HepG2 (cell line): ENCODE data around the gene ORC3. TPM values are rescaled to one million over a fixed set of nuclear protein-coding genes. Genes with fewer than 3 reads are reported as not detected.
A peak's percentile ranks its signal among the peaks of the same experiment; 100 is the strongest.

ENCODE experiments used
- AFF4 ChIP-seq: sonication (generic); formaldehyde crosslinking; IDR thresholded peaks from 2 replicates; pipeline ENCODE4 v1.4.0; 2020; ENCODE audit warnings: missing genetic modification reagents
- ASH2L ChIP-seq: fragments of 300-600, 200-600 bp; sonication (generic); IDR thresholded peaks from 2 replicates; pipeline ENCODE4 v1.7.0; 2017; ENCODE audit warnings: low read depth, mild to moderate bottlenecking, moderate library complexity, mixed read lengths, low read length; ENCODE audit not compliant: insufficient read length
- FOXP4 ChIP-seq: sonication (generic); formaldehyde crosslinking; IDR thresholded peaks from 2 replicates; pipeline ENCODE4 v1.4.0; 2020; ENCODE audit warnings: missing genetic modification reagents
- GLI4 ChIP-seq: sonication (generic); formaldehyde crosslinking; IDR thresholded peaks from 2 replicates; pipeline ENCODE4 v1.5.1; 2020; ENCODE audit warnings: missing genetic modification reagents, mild to moderate bottlenecking, moderate library complexity, borderline replicate concordance
- HDAC2 ChIP-seq: sonication (generic); formaldehyde crosslinking; IDR thresholded peaks from 2 replicates; pipeline ENCODE4 v1.4.0; 2020; ENCODE audit warnings: missing genetic modification reagents
- MEIS1 ChIP-seq: sonication (generic); formaldehyde crosslinking; IDR thresholded peaks from 2 replicates; pipeline ENCODE4 v1.9.0; 2021; ENCODE audit warnings: mild to moderate bottlenecking, missing genetic modification reagents, moderate library complexity, borderline replicate concordance
- PRDM4 ChIP-seq: sonication (generic); formaldehyde crosslinking; IDR thresholded peaks from 2 replicates; pipeline ENCODE4 v1.9.0; 2021; ENCODE audit warnings: missing genetic modification reagents, borderline replicate concordance
- SP5 ChIP-seq: IDR thresholded peaks from 2 replicates; pipeline ENCODE4 v1.6.1; 2016; ENCODE audit warnings: low read depth, borderline replicate concordance
- SPEN ChIP-seq: sonication (generic); formaldehyde crosslinking; IDR thresholded peaks from 2 replicates; pipeline ENCODE4 v1.5.1; 2020; ENCODE audit warnings: low read depth, mild to moderate bottlenecking, missing genetic modification reagents
- ZBTB10 ChIP-seq: sonication (generic); formaldehyde crosslinking; IDR thresholded peaks from 2 replicates; pipeline ENCODE4 v1.4.0; 2020; ENCODE audit warnings: missing genetic modification reagents, borderline replicate concordance
- ZBTB39 ChIP-seq: sonication (generic); formaldehyde crosslinking; IDR thresholded peaks from 2 replicates; pipeline ENCODE4 v1.5.0; 2020; ENCODE audit warnings: missing genetic modification reagents
- ZNF235 ChIP-seq: sonication (generic); formaldehyde crosslinking; IDR thresholded peaks from 2 replicates; pipeline ENCODE4 v1.8.1; 2023; ENCODE audit warnings: mild to moderate bottlenecking, missing genetic modification reagents, borderline replicate concordance
- ZNF550 ChIP-seq: sonication (generic); formaldehyde crosslinking; IDR thresholded peaks from 2 replicates; pipeline ENCODE4 v1.4.0; 2020; ENCODE audit warnings: mild to moderate bottlenecking, missing genetic modification reagents, borderline replicate concordance
- polyA plus RNA-seq, 8 experiments: library from polyadenylated mRNA; depleted of rRNA in 3 of 8; stranded (reverse) in 7 of 8; unstranded in 1 of 8; fragments of >200 nt; fragmentation: Illumina TruSeq in 4 of 8; extraction: Trizol in 4 of 8; gene quantifications; 2 replicates each; pipeline versions ENCODE4 v1.2.1 to v1.2.3, GENCODE V29; 2011 to 2016; ENCODE audit warnings: low read depth in 4 of 8, missing spikeins in 1 of 8, mixed read lengths in 1 of 8; ENCODE audit not compliant: insufficient read depth in 1 of 8
- total RNA-seq, 5 experiments: library from RNA; depleted of rRNA; stranded (reverse); fragments of >200 nt; fragmentation: Illumina TruSeq; extraction: Trizol; gene quantifications; 2 replicates each; pipeline ENCODE4 v1.2.3, GENCODE V29; 2016; ENCODE audit warnings: low read depth in 1 of 5

Gene ORC3
- total and polyA plus RNA-seq, 2 of the 13 experiments (the other 11 are each of a cell fraction or from before 2014, with no cell fraction given) = 21.8 to 43.5 TPM

- TF ChIP-seq FOXP4 (CRISPR knock-in tag) = no peak
- peak; percentile 13; the same call in 1 of the 2 replicates for TF ChIP-seq HDAC2 (CRISPR knock-in tag)
- TF ChIP-seq ZBTB10 (CRISPR knock-in tag) = no peak
- no peak for TF ChIP-seq ZBTB39 (CRISPR knock-in tag)
- no peak for TF ChIP-seq MEIS1 (CRISPR knock-in tag)
- TF ChIP-seq AFF4 (CRISPR knock-in tag) = no peak
- no peak for TF ChIP-seq SPEN
- no peak for TF ChIP-seq ZNF235
- no peak for TF ChIP-seq ZNF550 (CRISPR knock-in tag)
- TF ChIP-seq SP5 = no peak
- peak; percentile 10 for TF ChIP-seq ASH2L
- no peak for TF ChIP-seq PRDM4
- no peak for TF ChIP-seq GLI4 (CRISPR knock-in tag)
Observed at GRCh38 chr6:87700397-87701343, 110.7 kb downstream of the ORC3 start (continued).
